Neural crest cell (in vitro differentiated cells): ENCODE data around the gene MMEL1. TPM values are rescaled to one million over a fixed set of nuclear protein-coding genes. Genes with fewer than 3 reads are reported as not detected.

Source experiments
- DNase-seq: peaks from one replicate; pipeline ENCODE4 v3.0.0; 2021; ENCODE audit warnings: low read depth, mixed read lengths, low spot score
- H3K27ac Mint-ChIP-seq: one replicate; pipeline ENCODE4 v1.8.0; 2021; ENCODE audit warnings: mild to moderate bottlenecking, mixed read lengths; ENCODE audit not compliant: unreplicated experiment
- H3K27me3 Mint-ChIP-seq: 2 replicates; pipeline ENCODE4 v1.8.0; 2021; ENCODE audit warnings: low read depth, mild to moderate bottlenecking, mixed read lengths
- H3K36me3 Mint-ChIP-seq: 2 replicates; pipeline ENCODE4 v1.8.0; 2021; ENCODE audit warnings: low read depth, mild to moderate bottlenecking, mixed read lengths
- H3K4me1 Mint-ChIP-seq: 2 replicates; pipeline ENCODE4 v1.8.0; 2021; ENCODE audit warnings: mixed read lengths
- H3K4me3 Mint-ChIP-seq: one replicate; pipeline ENCODE4 v1.8.0; 2021; ENCODE audit warnings: mild to moderate bottlenecking, mixed read lengths
- H3K9me3 Mint-ChIP-seq: 2 replicates; pipeline ENCODE4 v1.8.0; 2021; ENCODE audit warnings: mixed read lengths
- total RNA-seq: library from RNA; stranded (reverse); gene quantifications from 2 replicates; pipeline ENCODE4 v1.2.1, GENCODE V29; 2021
- TF ChIP-seq, protein P1 (sequence below): fragments of 200-600 bp; sonication (generic); conservative IDR thresholded peaks from 2 replicates; pipeline ENCODE4 v1.5.0; 2021; ENCODE audit warnings: antibody characterized with exemption, mild to moderate bottlenecking

The MMEL1 gene
- total RNA-seq, 1 donor from 2014 or later, result 0.51 TPM

DNA sequence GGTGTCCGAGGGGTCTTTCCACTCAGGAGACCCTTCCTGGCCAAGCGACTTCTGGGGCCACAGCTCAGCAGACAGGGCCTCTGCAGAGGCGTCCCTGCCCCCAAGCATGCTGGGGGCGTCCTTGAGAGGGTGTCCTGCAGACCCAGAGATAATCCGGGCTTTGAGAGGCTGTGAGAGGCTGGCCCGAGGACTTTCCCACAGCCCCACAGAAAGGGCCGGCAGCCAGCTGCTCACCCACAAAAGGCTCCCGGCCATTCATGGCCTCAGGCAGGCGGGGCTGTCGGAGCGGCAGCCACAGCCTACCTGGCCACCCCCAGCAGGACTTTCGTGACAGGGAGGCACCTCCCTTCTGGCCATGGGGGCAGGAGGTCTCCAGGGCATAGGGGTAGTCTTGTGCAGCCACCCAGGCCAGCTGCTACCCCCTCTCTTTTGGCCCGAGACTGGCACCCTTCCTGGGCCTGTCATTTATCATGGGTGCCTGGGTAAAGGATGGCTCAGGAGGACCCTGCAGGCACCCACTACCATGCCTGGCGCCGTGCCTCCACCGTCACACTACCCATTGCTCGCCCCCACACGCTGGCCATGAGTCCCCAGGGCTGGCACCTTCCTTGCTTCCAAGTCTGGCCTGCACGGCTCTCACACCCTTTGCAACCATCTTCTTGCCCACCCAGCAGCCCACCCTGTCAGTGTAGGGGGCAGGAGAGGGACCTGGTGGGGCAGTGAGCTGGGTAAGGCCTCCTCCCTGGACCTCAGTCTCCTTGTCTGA, 87.8 kb downstream of the MMEL1 start:
- H3K36me3 Mint-ChIP-seq, result no peaks in the 10 kb centered on the region
- DNase-seq, result peak; percentile 22
- H3K27ac Mint-ChIP-seq, result peak overlapping the region; percentile 27

DNA sequence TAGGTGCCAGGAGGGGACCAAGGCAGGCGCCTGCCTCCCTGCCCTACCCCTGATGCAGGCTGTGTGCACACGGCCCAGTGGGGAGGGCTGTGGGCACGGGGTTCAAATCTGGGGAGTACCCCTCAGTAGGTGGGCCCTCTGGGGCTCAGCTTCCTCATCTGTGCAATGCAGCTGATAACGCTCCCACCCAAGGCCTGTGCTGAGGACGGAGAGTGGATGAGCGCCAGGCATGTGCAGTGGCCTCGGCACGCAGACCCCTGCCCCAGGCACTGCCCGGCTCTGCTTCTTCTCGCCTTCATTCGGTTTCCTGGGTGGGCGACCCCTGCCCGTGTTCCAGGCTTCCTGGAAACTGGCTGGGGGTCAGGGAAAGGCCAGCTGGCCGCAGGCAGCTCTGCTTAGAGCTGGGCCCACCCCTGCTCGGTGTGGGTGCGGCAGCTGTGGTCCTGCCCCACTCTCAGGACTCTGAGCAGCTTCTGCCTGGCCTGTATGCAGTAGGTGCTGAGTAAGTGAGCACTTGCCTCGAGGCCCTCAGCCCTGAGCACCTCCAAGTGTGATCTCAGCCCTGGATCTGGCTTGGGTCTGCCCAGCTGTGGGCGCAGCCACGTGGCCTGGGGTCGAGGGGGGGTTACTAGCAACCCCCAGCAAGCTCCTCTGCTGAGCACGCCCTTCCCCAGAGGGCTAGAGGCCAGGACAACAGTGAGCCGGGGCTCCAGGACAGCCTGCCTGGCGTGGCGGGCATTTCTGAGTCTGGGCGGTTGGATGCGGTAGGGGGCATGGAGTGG, 88.5 kb downstream of the MMEL1 start:
- no peaks in the 10 kb centered on the region for H3K36me3 Mint-ChIP-seq
- H3K9me3 Mint-ChIP-seq, result no peaks in the 10 kb centered on the region
- no peaks in the 10 kb centered on the region for H3K27me3 Mint-ChIP-seq
- H3K27ac Mint-ChIP-seq, result peak overlapping the region; percentile 27
- H3K4me3 Mint-ChIP-seq, result peak overlapping the region; percentile 70
- TF ChIP-seq, protein P1, sequence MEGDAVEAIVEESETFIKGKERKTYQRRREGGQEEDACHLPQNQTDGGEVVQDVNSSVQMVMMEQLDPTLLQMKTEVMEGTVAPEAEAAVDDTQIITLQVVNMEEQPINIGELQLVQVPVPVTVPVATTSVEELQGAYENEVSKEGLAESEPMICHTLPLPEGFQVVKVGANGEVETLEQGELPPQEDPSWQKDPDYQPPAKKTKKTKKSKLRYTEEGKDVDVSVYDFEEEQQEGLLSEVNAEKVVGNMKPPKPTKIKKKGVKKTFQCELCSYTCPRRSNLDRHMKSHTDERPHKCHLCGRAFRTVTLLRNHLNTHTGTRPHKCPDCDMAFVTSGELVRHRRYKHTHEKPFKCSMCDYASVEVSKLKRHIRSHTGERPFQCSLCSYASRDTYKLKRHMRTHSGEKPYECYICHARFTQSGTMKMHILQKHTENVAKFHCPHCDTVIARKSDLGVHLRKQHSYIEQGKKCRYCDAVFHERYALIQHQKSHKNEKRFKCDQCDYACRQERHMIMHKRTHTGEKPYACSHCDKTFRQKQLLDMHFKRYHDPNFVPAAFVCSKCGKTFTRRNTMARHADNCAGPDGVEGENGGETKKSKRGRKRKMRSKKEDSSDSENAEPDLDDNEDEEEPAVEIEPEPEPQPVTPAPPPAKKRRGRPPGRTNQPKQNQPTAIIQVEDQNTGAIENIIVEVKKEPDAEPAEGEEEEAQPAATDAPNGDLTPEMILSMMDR, result no peak
- peaks cover 40% of the 10 kb centered on the region for H3K4me1 Mint-ChIP-seq
- DNase-seq, result peak; percentile 20

More for the DNA sequence above, 87.8 kb downstream of the MMEL1 start:
- H3K9me3 Mint-ChIP-seq, result no peaks in the 10 kb centered on the region
- peak overlapping the region; percentile 70 for H3K4me3 Mint-ChIP-seq
- H3K4me1 Mint-ChIP-seq, result peaks cover 40% of the 10 kb centered on the region
- H3K27me3 Mint-ChIP-seq, result no peaks in the 10 kb centered on the region
- TF ChIP-seq, protein P1, result no peak

DNA sequence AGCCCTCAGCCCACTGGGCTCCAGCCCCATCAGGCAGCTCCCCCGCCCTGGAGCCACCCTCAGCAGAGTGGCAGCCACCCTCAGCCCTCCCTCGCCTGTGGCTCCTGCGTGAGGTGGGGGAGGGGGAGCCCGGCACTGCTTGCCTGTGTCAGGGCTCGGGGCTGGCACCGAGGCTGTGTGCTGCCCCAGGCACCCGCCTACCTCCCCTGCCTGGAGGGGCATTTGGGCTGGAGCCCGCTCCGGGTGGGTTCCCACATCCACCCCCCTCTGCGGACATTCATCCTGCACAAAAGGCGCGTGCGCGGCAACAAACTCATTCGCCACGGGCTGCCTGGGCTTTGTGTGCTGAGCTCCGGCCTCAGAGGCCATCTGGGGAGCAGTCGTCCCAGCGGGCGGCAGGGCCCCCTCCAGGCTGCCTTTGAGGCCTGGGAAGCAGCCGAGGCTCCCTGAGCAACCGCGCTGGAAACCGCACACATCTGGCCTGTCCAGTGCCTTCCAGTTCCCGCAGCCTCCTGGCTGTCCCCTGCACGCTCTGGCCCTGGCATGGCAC, 89.2 kb downstream of the MMEL1 start:
- Mint-ChIP-seq H3K9me3 (no peaks in the 10 kb centered on the region), H3K27ac (no peak overlapping the region), H3K4me3 (peak overlapping the region; percentile 34), H3K36me3 (no peaks in the 10 kb centered on the region), H3K4me1 (peaks cover 36% of the 10 kb centered on the region), H3K27me3 (no peaks in the 10 kb centered on the region)
- DNase-seq, result peak; percentile 61
- TF ChIP-seq, protein P1, result no peak

DNA sequence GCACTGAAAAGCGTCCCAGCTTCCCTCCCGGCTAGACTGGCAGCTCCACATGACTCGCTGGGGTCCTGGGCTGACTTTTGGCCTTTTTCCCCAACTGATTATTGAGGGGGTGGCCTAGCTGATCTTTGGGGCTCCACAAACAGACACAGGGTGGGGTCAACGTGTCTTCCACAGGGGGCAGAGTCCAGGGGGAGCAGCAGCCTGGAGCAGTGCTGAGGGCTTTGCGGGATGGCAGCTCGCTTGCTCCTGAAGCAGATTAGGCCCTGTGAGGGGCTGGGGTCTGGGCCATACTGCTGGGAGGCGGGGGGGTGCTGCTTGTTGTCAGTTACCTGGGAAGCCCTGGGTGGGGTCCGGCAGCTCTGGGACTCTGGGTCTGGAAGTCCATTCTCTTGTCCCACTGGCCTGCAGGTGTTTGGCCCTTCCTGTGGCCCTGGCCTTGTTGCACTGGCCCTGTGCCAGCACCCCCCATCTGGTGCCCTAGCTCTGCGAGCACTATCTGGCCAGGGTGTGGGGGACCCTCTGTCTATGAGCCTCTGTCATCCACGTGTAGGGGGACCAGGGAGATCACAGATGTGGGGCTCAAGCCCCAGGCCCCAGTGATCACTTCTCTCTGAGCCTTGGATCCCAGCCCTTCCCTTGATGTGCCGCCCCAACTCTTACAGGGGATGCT, 90.4 kb downstream of the MMEL1 start:
- no peak for DNase-seq
- no peak overlapping the region for H3K27ac Mint-ChIP-seq

More for the DNA sequence above, 90.4 kb downstream of the MMEL1 start:
- H3K36me3 Mint-ChIP-seq, result no peaks in the 10 kb centered on the region
- H3K4me3 Mint-ChIP-seq, result peak overlapping the region; percentile 66
- H3K9me3 Mint-ChIP-seq, result no peaks in the 10 kb centered on the region
- no peaks in the 10 kb centered on the region for H3K27me3 Mint-ChIP-seq
- H3K4me1 Mint-ChIP-seq, result peaks cover 28% of the 10 kb centered on the region
- TF ChIP-seq, protein P1, result no peak
